NCI-H2107 treated with DMSO at 0.1 percent for 48 hours (cell line): Measurements from ENCODE around the gene CD4.

ENCODE experiments used
- DNase-seq: peaks from one replicate; lab custom pipeline; 2025; ENCODE audit not compliant: unreplicated experiment; lab: John Stamatoyannopoulos, UW

CD4 gene

GRCh38 chr12:6810758-6811157 is 21.4 kb downstream of the CD4 start:
- DNase-seq: no peak

- DNase-seq: no peak
These were observed 24.0 kb downstream of the CD4 start for GRCh38 chr12:6813363-6813762.

GRCh38 chr12:6816598-6816997 is 27.3 kb downstream of the CD4 start:
- no peak for DNase-seq

GRCh38 chr12:6817098-6817497 is 27.8 kb downstream of the CD4 start:
- DNase-seq: no peak

- DNase-seq: no peak
These were observed 28.4 kb downstream of the CD4 start for GRCh38 chr12:6817662-6818157.

GRCh38 chr12:6818222-6818621 is 28.9 kb downstream of the CD4 start:
- DNase-seq: no peak

- no peak for DNase-seq
These were observed 29.3 kb downstream of the CD4 start for GRCh38 chr12:6818645-6819044.

GRCh38 chr12:6819106-6820030 is 30.0 kb downstream of the CD4 start:
- DNase-seq: no peak

GRCh38 chr12:6820166-6820565 is 30.8 kb downstream of the CD4 start:
- DNase-seq: no peak

- DNase-seq: peak; percentile 43
These were observed 32.5 kb downstream of the CD4 start, which contains the start of gene GPR162 for GRCh38 chr12:6821591-6822425. TSS of gene GPR162 (plus strand) at chr12:6821821. CDS start at chr12:6823899, 2,078 bp downstream.

GRCh38 chr12:6822426-6823135 is 33.3 kb downstream of the CD4 start:
- DNase-seq: no peak

- no peak for DNase-seq
These were observed 34.1 kb downstream of the CD4 start for GRCh38 chr12:6823182-6824084.

GRCh38 chr12:6824085-6824775 is 34.9 kb downstream of the CD4 start:
- no peak for DNase-seq

- no peak for DNase-seq
These were observed 35.6 kb downstream of the CD4 start for GRCh38 chr12:6824901-6825381.

GRCh38 chr12:6825398-6826124 is 36.2 kb downstream of the CD4 start:
- DNase-seq: peak; percentile 80

- no peak for DNase-seq
These were observed 36.9 kb downstream of the CD4 start for GRCh38 chr12:6826125-6826733.

GRCh38 chr12:6826734-6827436 is 37.6 kb downstream of the CD4 start:
- DNase-seq: no peak
